ENCODE results near the gene PER1. TPM values are rescaled to one million over a fixed set of nuclear protein-coding genes. Genes with fewer than 3 reads are reported as not detected.

Gene PER1
- total and polyA plus RNA-seq, 9 of the 15 experiments (the other 6 are each of a cell fraction or from before 2014, with no cell fraction given), result 0.13 to 26.0 (median 3.4) TPM

DNA sequence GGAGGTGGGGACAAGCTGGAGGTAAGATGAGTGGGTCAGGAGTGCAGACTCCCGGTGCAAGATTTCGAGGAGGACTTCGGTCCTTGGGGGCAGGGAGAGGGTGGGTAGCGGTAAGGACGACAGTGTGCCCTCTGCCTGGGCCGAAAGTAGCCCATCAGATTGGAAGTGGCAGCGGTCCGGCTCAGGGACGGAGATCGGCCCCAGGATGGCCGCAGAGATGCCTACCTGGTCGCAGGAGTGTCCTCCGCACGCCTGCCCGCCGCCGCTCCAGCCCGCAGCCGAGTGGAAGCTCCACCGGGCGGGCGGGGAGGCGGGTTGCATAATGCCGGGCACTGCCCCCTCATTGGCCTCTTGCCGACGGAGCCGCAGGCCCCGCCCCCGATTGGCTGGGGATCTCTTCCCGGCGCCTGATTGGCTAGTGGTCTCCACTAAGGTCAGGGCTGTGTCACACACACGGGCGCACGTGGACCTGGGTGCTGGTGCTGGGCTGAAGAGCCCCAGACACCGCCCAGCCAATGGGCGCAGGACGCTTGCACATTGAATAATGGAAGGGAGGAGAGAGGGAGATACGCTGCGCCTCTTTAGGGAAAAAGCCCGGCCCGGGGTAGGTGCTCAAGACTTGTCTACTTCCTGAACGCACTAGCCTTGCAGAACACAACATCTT, at the start of gene PER1 (continued):
- TF ChIP-seq TCF7 (IDR thresholded peaks at IDR 0.05; ENCODE audit: borderline replicate concordance), result no peak
- TF ChIP-seq, protein P1, sequence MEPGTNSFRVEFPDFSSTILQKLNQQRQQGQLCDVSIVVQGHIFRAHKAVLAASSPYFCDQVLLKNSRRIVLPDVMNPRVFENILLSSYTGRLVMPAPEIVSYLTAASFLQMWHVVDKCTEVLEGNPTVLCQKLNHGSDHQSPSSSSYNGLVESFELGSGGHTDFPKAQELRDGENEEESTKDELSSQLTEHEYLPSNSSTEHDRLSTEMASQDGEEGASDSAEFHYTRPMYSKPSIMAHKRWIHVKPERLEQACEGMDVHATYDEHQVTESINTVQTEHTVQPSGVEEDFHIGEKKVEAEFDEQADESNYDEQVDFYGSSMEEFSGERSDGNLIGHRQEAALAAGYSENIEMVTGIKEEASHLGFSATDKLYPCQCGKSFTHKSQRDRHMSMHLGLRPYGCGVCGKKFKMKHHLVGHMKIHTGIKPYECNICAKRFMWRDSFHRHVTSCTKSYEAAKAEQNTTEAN (CRISPR knock-in tag; IDR thresholded peaks at IDR 0.05), result no peak
- TF ChIP-seq PHB2 (IDR thresholded peaks at IDR 0.05; ENCODE audit: low read depth), result no peak
- TF ChIP-seq, protein P2, sequence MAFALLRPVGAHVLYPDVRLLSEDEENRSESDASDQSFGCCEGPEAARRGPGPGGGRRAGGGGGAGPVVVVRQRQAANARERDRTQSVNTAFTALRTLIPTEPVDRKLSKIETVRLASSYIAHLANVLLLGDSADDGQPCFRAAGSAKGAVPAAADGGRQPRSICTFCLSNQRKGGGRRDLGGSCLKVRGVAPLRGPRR (CRISPR knock-in tag; IDR thresholded peaks at IDR 0.05), result no peak
- no peak for TF ChIP-seq ATF1 (CRISPR knock-in tag; IDR thresholded peaks at IDR 0.05)
- peak; percentile 66 for TF ChIP-seq ATF1 (tag; IDR thresholded peaks at IDR 0.05)
- TF ChIP-seq BCLAF1 (IDR thresholded peaks at IDR 0.05; ENCODE audit: borderline replicate concordance in 1 of 2, control insufficient read depth in 1 of 2, low read depth in 2 of 2, low read length in 1 of 2), result no peak; a peak in 1 of 4 replicates
- TF ChIP-seq GMEB1 (CRISPR knock-in tag; IDR thresholded peaks at IDR 0.05), result no peak
- no peak for TF ChIP-seq ZNF778 (CRISPR knock-in tag; IDR thresholded peaks at IDR 0.05)

Measured in K562 (cell line).